ENCODE measurements around the gene PRKCI. TPM values are rescaled to one million over a fixed set of nuclear protein-coding genes. Genes with fewer than 3 reads are reported as not detected.

PRKCI gene
- polyA plus RNA-seq, 2 of the 4 experiments (the other 2 are of a cell fraction), result 19.2 to 52.6 TPM

GRCh38 chr3:170278627-170279026 lies 56.4 kb downstream of the PRKCI start:
- H3K27ac ChIP-seq, result no peak overlapping the region
- no peaks in the 10 kb centered on the region; the same call in 2 of the 3 replicates for H3K4me1 ChIP-seq
- ChIA-PET POLR2A (no interaction called here), CTCF (interaction anchor here (1.9 kb wide), 1 partner anchor 89 kb away, joined by 6 read pairs; no protein-coding TSS in a partner anchor)
- TF ChIP-seq HMGXB4 (CRISPR knock-in tag; IDR thresholded peaks at IDR 0.05; ENCODE audit: borderline replicate concordance), result no peak
- no peak for TF ChIP-seq KDM1A (IDR thresholded peaks at IDR 0.05; ENCODE audit: low read depth)
- no peak for TF ChIP-seq EHF (CRISPR knock-in tag; IDR thresholded peaks at IDR 0.05)
- no peak for TF ChIP-seq RAD21 (conservative IDR thresholded peaks at IDR 0.05 in 1 of 2, IDR thresholded peaks at IDR 0.05 in 1 of 2)
- TF ChIP-seq EHMT2 (IDR thresholded peaks at IDR 0.05; ENCODE audit: low read depth), result no peak
- no peak for TF ChIP-seq FOSB (CRISPR knock-in tag; IDR thresholded peaks at IDR 0.05)
- TF ChIP-seq PHF8 (IDR thresholded peaks at IDR 0.05; ENCODE audit: borderline replicate concordance, low read depth), result no peak
- no peak for TF ChIP-seq ELK1 (IDR thresholded peaks at IDR 0.05; ENCODE audit: low read depth, low read length)
- no peak for TF ChIP-seq RFX5 (IDR thresholded peaks at IDR 0.05)
- TF ChIP-seq ESRRA (IDR thresholded peaks at IDR 0.05; ENCODE audit: borderline replicate concordance, low read length), result no peak
- TF ChIP-seq MAX (IDR thresholded peaks at IDR 0.05), result no peak
- no peak for TF ChIP-seq CHD2 (IDR thresholded peaks at IDR 0.05; ENCODE audit: low read length, partially characterized antibody)
- no peak for TF ChIP-seq MAZ (IDR thresholded peaks at IDR 0.05; ENCODE audit: borderline replicate concordance, low read depth, low read length)
- TF ChIP-seq ZFP36 (IDR thresholded peaks at IDR 0.05; ENCODE audit: borderline replicate concordance, partially characterized antibody), result no peak
- FAIRE-seq, result no peak
- 91% methylated on average over 1 of the region's 1 CpG for WGBS (ENCODE audit: missing lambda C conversion rate)
- no peak for ATAC-seq
- no peaks in the 10 kb centered on the region for H3K9me3 ChIP-seq
- no peak overlapping the region for H3K4me3 ChIP-seq
- H3K4me2 ChIP-seq, result no peak overlapping the region
- DNase-seq (ENCODE audit: low read depth in 1 of 2, low spot score in 1 of 2), result no peak

- no peak for FAIRE-seq
Measured at GRCh38 chr3:170290194-170290593, 68.0 kb downstream of the PRKCI start.

GRCh38 chr3:170295586-170295985 lies 73.4 kb downstream of the PRKCI start:
- H3K4me1 ChIP-seq, result no peaks in the 10 kb centered on the region
- ATAC-seq, result no peak
- no peak for FAIRE-seq
- DNase-seq (ENCODE audit: low read depth in 1 of 2, low spot score in 1 of 2), result no peak
- 94% methylated on average over 8 of the region's 8 CpGs for WGBS (ENCODE audit: missing lambda C conversion rate)
- POLR2A ChIA-PET, result interaction anchor here (1.1 kb wide), 1 partner anchor 62 kb away, joined by 3 read pairs; no protein-coding TSS in a partner anchor
- H3K27ac ChIP-seq, result no peak overlapping the region
- CTCF ChIA-PET, result interaction anchor here (0.6 to 0.8 kb wide), 3 partner anchors 14 to 557 kb away, joined by 3 to 4 read pairs (median 4); no protein-coding TSS in a partner anchor
- no peaks in the 10 kb centered on the region for H3K9me3 ChIP-seq
- H3K4me2 ChIP-seq, result no peak overlapping the region
- H3K4me3 ChIP-seq, result no peak overlapping the region
- TF ChIP-seq ESRRA (IDR thresholded peaks at IDR 0.05; ENCODE audit: borderline replicate concordance, low read length) (no peak), HOXB13 (CRISPR knock-in tag; IDR thresholded peaks at IDR 0.05; ENCODE audit: low read depth) (no peak), POLR2AphosphoS2 (conservative IDR thresholded peaks at IDR 0.05; ENCODE audit: low read length) (no peak), CBX8 (IDR thresholded peaks at IDR 0.05) (no peak), NR3C1 (IDR thresholded peaks at IDR 0.05) (no peak), JUNB (IDR thresholded peaks at IDR 0.05) (no peak), TFCP2L1 (CRISPR knock-in tag; IDR thresholded peaks at IDR 0.05) (no peak), NPAS2 (CRISPR knock-in tag; IDR thresholded peaks at IDR 0.05; ENCODE audit: borderline replicate concordance) (no peak), TP53 (CRISPR knock-in tag; IDR thresholded peaks at IDR 0.05) (no peak)
- TF ChIP-seq, protein P1, sequence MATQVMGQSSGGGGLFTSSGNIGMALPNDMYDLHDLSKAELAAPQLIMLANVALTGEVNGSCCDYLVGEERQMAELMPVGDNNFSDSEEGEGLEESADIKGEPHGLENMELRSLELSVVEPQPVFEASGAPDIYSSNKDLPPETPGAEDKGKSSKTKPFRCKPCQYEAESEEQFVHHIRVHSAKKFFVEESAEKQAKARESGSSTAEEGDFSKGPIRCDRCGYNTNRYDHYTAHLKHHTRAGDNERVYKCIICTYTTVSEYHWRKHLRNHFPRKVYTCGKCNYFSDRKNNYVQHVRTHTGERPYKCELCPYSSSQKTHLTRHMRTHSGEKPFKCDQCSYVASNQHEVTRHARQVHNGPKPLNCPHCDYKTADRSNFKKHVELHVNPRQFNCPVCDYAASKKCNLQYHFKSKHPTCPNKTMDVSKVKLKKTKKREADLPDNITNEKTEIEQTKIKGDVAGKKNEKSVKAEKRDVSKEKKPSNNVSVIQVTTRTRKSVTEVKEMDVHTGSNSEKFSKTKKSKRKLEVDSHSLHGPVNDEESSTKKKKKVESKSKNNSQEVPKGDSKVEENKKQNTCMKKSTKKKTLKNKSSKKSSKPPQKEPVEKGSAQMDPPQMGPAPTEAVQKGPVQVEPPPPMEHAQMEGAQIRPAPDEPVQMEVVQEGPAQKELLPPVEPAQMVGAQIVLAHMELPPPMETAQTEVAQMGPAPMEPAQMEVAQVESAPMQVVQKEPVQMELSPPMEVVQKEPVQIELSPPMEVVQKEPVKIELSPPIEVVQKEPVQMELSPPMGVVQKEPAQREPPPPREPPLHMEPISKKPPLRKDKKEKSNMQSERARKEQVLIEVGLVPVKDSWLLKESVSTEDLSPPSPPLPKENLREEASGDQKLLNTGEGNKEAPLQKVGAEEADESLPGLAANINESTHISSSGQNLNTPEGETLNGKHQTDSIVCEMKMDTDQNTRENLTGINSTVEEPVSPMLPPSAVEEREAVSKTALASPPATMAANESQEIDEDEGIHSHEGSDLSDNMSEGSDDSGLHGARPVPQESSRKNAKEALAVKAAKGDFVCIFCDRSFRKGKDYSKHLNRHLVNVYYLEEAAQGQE (IDR thresholded peaks at IDR 0.05), result no peak
- TF ChIP-seq, protein P2, sequence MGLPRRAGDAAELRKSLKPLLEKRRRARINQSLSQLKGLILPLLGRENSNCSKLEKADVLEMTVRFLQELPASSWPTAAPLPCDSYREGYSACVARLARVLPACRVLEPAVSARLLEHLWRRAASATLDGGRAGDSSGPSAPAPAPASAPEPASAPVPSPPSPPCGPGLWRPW (IDR thresholded peaks at IDR 0.05), result no peak

More at GRCh38 chr3:170290194-170290593, 68.0 kb downstream of the PRKCI start:
- H3K27ac ChIP-seq, result no peak overlapping the region
- H3K4me1 ChIP-seq, result no peaks in the 10 kb centered on the region
- ChIA-PET CTCF (no interaction called here), POLR2A (no interaction called here)
- WGBS (ENCODE audit: missing lambda C conversion rate), result 93% methylated on average over 2 of the region's 2 CpGs
- no peak overlapping the region for H3K4me2 ChIP-seq
- TF ChIP-seq BCL3 (IDR thresholded peaks at IDR 0.05) (no peak), HOXB5 (CRISPR knock-in tag; IDR thresholded peaks at IDR 0.05) (no peak)
- no peak for ATAC-seq
- no peak for DNase-seq (ENCODE audit: low read depth in 1 of 2, low spot score in 1 of 2)
- no peak overlapping the region for H3K4me3 ChIP-seq
- H3K9me3 ChIP-seq, result no peaks in the 10 kb centered on the region

All from A549 (cell line).